K562 (cell line): ENCODE data around the gene CDKL1. TPM values are rescaled to one million over a fixed set of nuclear protein-coding genes. Genes with fewer than 3 reads are reported as not detected.

Source experiments
- ATAC-seq: fragments of 200-7000 bp; cut with Tn5 transposase; 3 replicates; pipeline ENCODE4 v1.9.1; 2020; ENCODE audit warnings: moderate library complexity
- BruUV-seq: library from RNA; stranded (reverse); fragments of 400-500 nt; replicated peaks from 2 replicates; lab custom pipeline; 2021; lab: Mats Ljungman, UMichigan
- CTCF ChIA-PET: fragments of 300-600 bp; formaldehyde crosslinking; extraction: SDS; loops from one replicate; lab custom pipeline; 2021; ENCODE audit warnings: low intra/inter-chr PET ratio; lab: Yijun Ruan, JAX
- POLR2A ChIA-PET: fragments of 300-600, 350-650 bp; sonication (Branson Sonifier 250); formaldehyde crosslinking; extraction: SDS; loops from one replicate; lab custom pipeline; 2021; ENCODE audit warnings: antibody characterized with exemption, inconsistent platforms; lab: Yijun Ruan, JAX
- DNase-seq, 4 experiments: peaks; one replicate each; pipeline versions ENCODE4 v3.0.0 to v3.0.0-alpha.2; 2011 to 2018; ENCODE audit warnings: low spot score in 3 of 4, mixed read lengths in 3 of 4; ENCODE audit errors: extremely low read depth in 1 of 4
- FAIRE-seq: peaks from 2 replicates; lab custom pipeline; 2011; peaks lifted over from hg19 to GRCh38; lab: Jason Lieb, UNC
- H2AFZ ChIP-seq: 2 replicates; pipeline ENCODE4 v1.6.0; 2011; ENCODE audit warnings: low read depth, low read length, control low read depth, inconsistent platforms
- H3K27ac ChIP-seq: fragments of 200-600 bp; 3 replicates; pipeline ENCODE4 v1.8.0; 2011; ENCODE audit warnings: low read depth, mild to moderate bottlenecking, control low read depth, inconsistent platforms, low read length, moderate library complexity, mixed read lengths; ENCODE audit errors: extremely low read depth
- H3K27me3 ChIP-seq, 2 experiments: fragments of 300-600 bp in 1 of 2; 2 replicates in 1 of 2; 3 replicates in 1 of 2; pipeline versions ENCODE4 v1.6.0 to v1.8.0; 2011; ENCODE audit warnings: inconsistent platforms in 2 of 2, low read length in 2 of 2, mild to moderate bottlenecking in 1 of 2, mixed read lengths in 1 of 2, moderate library complexity in 1 of 2; ENCODE audit not compliant: control insufficient read depth in 2 of 2, insufficient read depth in 2 of 2
- H3K36me3 ChIP-seq: fragments of 300-600 bp; 3 replicates; pipeline ENCODE4 v1.8.0; 2011; ENCODE audit warnings: mild to moderate bottlenecking, low read length, inconsistent platforms; ENCODE audit not compliant: control insufficient read depth, insufficient read depth
- H3K4me1 ChIP-seq, 2 experiments: fragments of 200-600 bp in 1 of 2; replicated peaks in 1 of 2; 2 replicates in 1 of 2; 3 replicates in 1 of 2; pipeline versions ENCODE4 v1.5.1 to v1.8.0; 2011; ENCODE audit warnings: inconsistent platforms in 2 of 2, low read length in 2 of 2, mild to moderate bottlenecking in 1 of 2, mixed read lengths in 1 of 2, moderate library complexity in 1 of 2; ENCODE audit not compliant: control insufficient read depth in 2 of 2, insufficient read depth in 2 of 2
- H3K4me2 ChIP-seq: 2 replicates; pipeline ENCODE4 v1.6.1; 2011; ENCODE audit warnings: low read length, control low read depth, inconsistent platforms, mixed read lengths; ENCODE audit not compliant: insufficient read depth
- H3K4me3 ChIP-seq: fragments of 200-600 bp; sonication (generic), shearing (Covaris generic); 2 replicates; pipeline ENCODE4 v1.5.1; 2016; ENCODE audit warnings: control low read depth, inconsistent platforms
- H3K79me2 ChIP-seq: fragments of 200-600 bp; 3 replicates; pipeline ENCODE4 v1.8.0; 2011; ENCODE audit warnings: low read length, inconsistent platforms; ENCODE audit not compliant: control insufficient read depth, insufficient read depth
- H3K9ac ChIP-seq, 2 experiments: 2 replicates each; pipeline versions ENCODE4 v1.6.0 to v1.6.1; 2011; ENCODE audit warnings: low read depth in 2 of 2, low read length in 2 of 2, control low read depth in 1 of 2, inconsistent platforms in 1 of 2, mild to moderate bottlenecking in 1 of 2, mixed read lengths in 1 of 2; ENCODE audit not compliant: insufficient read depth in 1 of 2
- H3K9me1 ChIP-seq: one replicate; pipeline ENCODE4 v1.6.0; 2011; ENCODE audit warnings: inconsistent platforms, mild to moderate bottlenecking, low read length, moderate library complexity; ENCODE audit not compliant: control insufficient read depth, insufficient read depth
- H3K9me3 ChIP-seq: replicated peaks from 2 replicates; pipeline ENCODE4 v1.5.1; 2011; ENCODE audit warnings: low read depth, low read length, inconsistent platforms; ENCODE audit not compliant: control insufficient read depth, insufficient read depth
- H4K20me1 ChIP-seq: replicated peaks from 2 replicates; pipeline ENCODE4 v1.6.1; 2011; ENCODE audit warnings: low read length, inconsistent platforms, mixed read lengths; ENCODE audit not compliant: control insufficient read depth, insufficient read depth
- BCLAF1 ChIP-seq, 2 experiments: fragments of 450-650 bp in 1 of 2; IDR thresholded peaks; 2 replicates each; pipeline ENCODE4 v1.6.1; 2011 to 2017; ENCODE audit warnings: low read depth in 2 of 2, antibody characterized with exemption in 1 of 2, borderline replicate concordance in 1 of 2, low read length in 1 of 2, mild to moderate bottlenecking in 1 of 2, mixed read lengths in 1 of 2; ENCODE audit not compliant: control insufficient read depth in 1 of 2
- EWSR1 ChIP-seq: fragments of 450-650 bp; IDR thresholded peaks from 2 replicates; pipeline ENCODE4 v1.6.1; 2018; ENCODE audit warnings: borderline replicate concordance, mild to moderate bottlenecking, low read depth, moderate library complexity; ENCODE audit not compliant: partially characterized antibody
- FOXA3 ChIP-seq, 2 experiments: fragments of 450-650 bp in 1 of 2; sonication (generic) in 1 of 2; formaldehyde crosslinking; IDR thresholded peaks in 1 of 2; conservative IDR thresholded peaks in 1 of 2; 2 replicates each; pipeline versions ENCODE4 v1.4.0 to v1.8.0; 2020 to 2022; ENCODE audit warnings: mild to moderate bottlenecking in 2 of 2, missing genetic modification reagents in 1 of 2
- GABPB2 ChIP-seq: fragments of 250-450 bp; sonication (Bioruptor Pico); conservative IDR thresholded peaks from 2 replicates; pipeline ENCODE4 v1.5.1; 2021; ENCODE audit warnings: mild to moderate bottlenecking
- HEY1 ChIP-seq: fragments of 250-450 bp; sonication (Bioruptor Pico); IDR thresholded peaks from 2 replicates; pipeline ENCODE4 v1.5.0; 2020; ENCODE audit warnings: mild to moderate bottlenecking, moderate library complexity, borderline replicate concordance
- KLF10 ChIP-seq: fragments of 250-450 bp; sonication (Bioruptor Pico); IDR thresholded peaks from 2 replicates; pipeline ENCODE4 v1.6.1; 2021; ENCODE audit warnings: matching md5 sums
- PHB ChIP-seq: fragments of 250-450 bp; sonication (Bioruptor Pico); IDR thresholded peaks from 2 replicates; pipeline ENCODE4 v1.5.0; 2021
- THRAP3 ChIP-seq: fragments of 450-650 bp; IDR thresholded peaks from 2 replicates; pipeline ENCODE4 v1.6.1; 2016; ENCODE audit warnings: mild to moderate bottlenecking, inconsistent platforms, borderline replicate concordance
- ZNF140 ChIP-seq: fragments of 250-450 bp; sonication (Bioruptor Pico); IDR thresholded peaks from 2 replicates; pipeline ENCODE4 v1.8.0; 2021; ENCODE audit warnings: moderate library complexity, mild to moderate bottlenecking, inconsistent platforms
- WGBS: fragments of 100-300 bp; shearing (Covaris generic); methylation state at CpG from one replicate; pipeline ENCODE4 v1.1.6; 2016; ENCODE audit warnings: low coverage, mixed read lengths; ENCODE audit not compliant: insufficient coverage; ENCODE audit errors: missing lambda C conversion rate; 5-methylcytosine and 5-hydroxymethylcytosine counted together
- in situ Hi-C: fragments of 300-500 bp; cut with MboI; formaldehyde crosslinking; loops from 4 replicates; pipeline ENCODE4 v1.15.0; 2018; ENCODE audit warnings: inconsistent platforms, mixed read lengths
- intact Hi-C: fragments of 100-400 bp; cut with micrococcal nuclease; formaldehyde crosslinking; loops from 2 replicates; pipeline ENCODE4 v1.14.2; 2022
- polyA plus RNA-seq, 8 experiments: library from polyadenylated mRNA; depleted of rRNA in 4 of 8; stranded (reverse) in 5 of 8; unstranded in 3 of 8; fragments of >200 nt; fragmentation: Nextera tagmentation in 2 of 8; fragmentation: Illumina TruSeq in 1 of 8; extraction: Ambion mirVana in 2 of 8; extraction: Trizol in 1 of 8; gene quantifications; 2 replicates each; pipeline versions ENCODE4 v1.2.1 to v1.2.3, GENCODE V29; 2011 to 2014; ENCODE audit warnings: inconsistent platforms in 1 of 8, missing spikeins in 1 of 8
- total RNA-seq, 7 experiments: library from RNA; depleted of rRNA in 6 of 7; stranded (reverse); fragments of >200 nt in 6 of 7; fragmentation: Illumina TruSeq in 2 of 7; extraction: Trizol in 2 of 7; gene quantifications; 2 replicates each; pipeline versions ENCODE4 v1.2.1 to v1.2.3, GENCODE V29; 2011 to 2021; ENCODE audit warnings: low replicate concordance in 1 of 7
- TF ChIP-seq, protein P1 (sequence below): sonication (generic); formaldehyde crosslinking; IDR thresholded peaks from 2 replicates; pipeline ENCODE4 v1.9.0; 2022; ENCODE audit warnings: mild to moderate bottlenecking, missing genetic modification reagents
- TF ChIP-seq, protein P2 (sequence below), 2 experiments: fragments of 450-650 bp in 1 of 2; sonication (generic) in 1 of 2; formaldehyde crosslinking; conservative IDR thresholded peaks; 2 replicates each; pipeline versions ENCODE4 v1.4.0 to v1.8.1; 2020 to 2022; ENCODE audit warnings: mild to moderate bottlenecking in 1 of 2, missing genetic modification reagents in 1 of 2

The CDKL1 gene
- total and polyA plus RNA-seq, 9 of the 15 experiments (the other 6 are each of a cell fraction or from before 2014, with no cell fraction given), result 2.3 to 35.0 (median 7.5) TPM

DNA sequence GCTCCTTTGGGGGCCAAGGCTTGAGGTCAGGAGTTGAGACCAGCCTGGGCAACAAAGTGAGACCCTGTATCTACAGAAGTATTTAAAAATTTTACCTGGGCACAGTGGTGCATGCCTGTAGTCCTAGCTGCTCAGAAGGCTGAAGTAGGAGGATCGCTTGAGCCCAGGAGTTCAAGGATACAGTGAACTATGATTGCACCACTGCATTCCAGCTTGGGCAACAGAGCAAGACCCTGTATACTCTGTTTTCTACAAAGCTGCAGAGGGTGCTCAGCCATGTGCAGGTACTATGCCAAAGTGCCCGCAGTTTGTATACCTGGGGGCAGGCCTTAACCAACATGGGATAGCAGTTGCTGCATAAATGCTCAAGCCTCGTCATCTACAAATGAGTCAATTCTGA, 26.8 kb upstream of the CDKL1 start:
- Histone ChIP-seq H3K79me2 (no peaks in the 10 kb centered on the region), H3K27me3 (no peaks in the 10 kb centered on the region), H3K4me2 (no peak overlapping the region), H3K27ac (no peak overlapping the region), H3K9ac (no peak overlapping the region), H3K9me1 (no peaks in the 10 kb centered on the region), H4K20me1 (no peaks in the 10 kb centered on the region), H3K36me3 (peaks cover 38% of the 10 kb centered on the region; the same call in 2 of the 3 replicates), H3K9me3 (no peaks in the 10 kb centered on the region), H3K4me3 (no peak overlapping the region), H2AFZ (no peak overlapping the region), H3K4me1 (no peaks in the 10 kb centered on the region)
- TF ChIP-seq ZNF140 (CRISPR knock-in tag) (no peak), PHB (no peak), EWSR1 (no peak)
- ATAC-seq (no peak), DNase-seq (no peak), FAIRE-seq (no peak)
- ChIA-PET CTCF (no interaction called here), POLR2A (interaction anchor here (0.7 to 0.9 kb wide), 2 partner anchors 16 to 80 kb away, joined by 3 to 4 read pairs; no protein-coding TSS in a partner anchor)
- BruUV-seq, result no TSS peak
- intact Hi-C loops (no loop called here), in situ Hi-C loops (no loop called here)
- WGBS, result 100% methylated on average over 3 of the region's 3 CpGs

GRCh38 chr14:50421499-50421898, 24.8 kb upstream of the CDKL1 start:
- intact Hi-C loops, result no loop called here
- no TSS peak for BruUV-seq
- no peak overlapping the region for H2AFZ ChIP-seq
- no peak overlapping the region for H3K9ac ChIP-seq
- H3K79me2 ChIP-seq, result no peaks in the 10 kb centered on the region
- H3K4me3 ChIP-seq, result no peak overlapping the region
- ChIA-PET POLR2A (no interaction called here), CTCF (no interaction called here)
- H3K4me2 ChIP-seq, result no peak overlapping the region
- peaks cover 40% of the 10 kb centered on the region; the same call in 2 of the 3 replicates for H3K36me3 ChIP-seq
- H3K4me1 ChIP-seq, result no peaks in the 10 kb centered on the region
- in situ Hi-C loops, result no loop called here
- H3K27me3 ChIP-seq, result no peaks in the 10 kb centered on the region
- DNase-seq (no peak), FAIRE-seq (no peak), ATAC-seq (no peak)
- H4K20me1 ChIP-seq, result no peaks in the 10 kb centered on the region
- no peaks in the 10 kb centered on the region for H3K9me1 ChIP-seq
- H3K9me3 ChIP-seq, result no peaks in the 10 kb centered on the region
- H3K27ac ChIP-seq, result no peak overlapping the region
- 89% methylated on average over 7 of the region's 7 CpGs for WGBS
- no peak for TF ChIP-seq HEY1
- no peak for TF ChIP-seq THRAP3
- no peak for TF ChIP-seq KLF10 (CRISPR knock-in tag)
- TF ChIP-seq, protein P1, sequence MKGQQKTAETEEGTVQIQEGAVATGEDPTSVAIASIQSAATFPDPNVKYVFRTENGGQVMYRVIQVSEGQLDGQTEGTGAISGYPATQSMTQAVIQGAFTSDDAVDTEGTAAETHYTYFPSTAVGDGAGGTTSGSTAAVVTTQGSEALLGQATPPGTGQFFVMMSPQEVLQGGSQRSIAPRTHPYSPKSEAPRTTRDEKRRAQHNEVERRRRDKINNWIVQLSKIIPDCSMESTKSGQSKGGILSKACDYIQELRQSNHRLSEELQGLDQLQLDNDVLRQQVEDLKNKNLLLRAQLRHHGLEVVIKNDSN (CRISPR knock-in tag), result no peak
- no peak for TF ChIP-seq BCLAF1 (IDR thresholded peaks at IDR 0.05; ENCODE audit: borderline replicate concordance in 1 of 2, control insufficient read depth in 1 of 2, low read depth in 2 of 2, low read length in 1 of 2)
- TF ChIP-seq FOXA3 (CRISPR knock-in tag; conservative IDR thresholded peaks at IDR 0.05 in 1 of 2, IDR thresholded peaks at IDR 0.05 in 1 of 2), result no peak
- no peak for TF ChIP-seq GABPB2 (CRISPR knock-in tag)
- TF ChIP-seq, protein P2, sequence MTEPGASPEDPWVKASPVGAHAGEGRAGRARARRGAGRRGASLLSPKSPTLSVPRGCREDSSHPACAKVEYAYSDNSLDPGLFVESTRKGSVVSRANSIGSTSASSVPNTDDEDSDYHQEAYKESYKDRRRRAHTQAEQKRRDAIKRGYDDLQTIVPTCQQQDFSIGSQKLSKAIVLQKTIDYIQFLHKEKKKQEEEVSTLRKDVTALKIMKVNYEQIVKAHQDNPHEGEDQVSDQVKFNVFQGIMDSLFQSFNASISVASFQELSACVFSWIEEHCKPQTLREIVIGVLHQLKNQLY (CRISPR knock-in tag; conservative IDR thresholded peaks at IDR 0.05), result no peak
